Mammary epithelial cell (primary cell): Measurements from ENCODE around the gene CERCAM.

Experiments used
- CTCF ChIP-seq, 2 donors: IDR thresholded peaks in 1 of 2; conservative IDR thresholded peaks in 1 of 2; 2 replicates each; pipeline ENCODE4 v1.5.1; 2011 to 2012; ENCODE audit warnings: inconsistent platforms in 2 of 2, low read length in 2 of 2, mild to moderate bottlenecking in 2 of 2, control low read depth in 1 of 2, low read depth in 1 of 2; ENCODE audit not compliant: insufficient read depth in 1 of 2; ENCODE audit errors: extremely low read depth in 1 of 2
- EZH2 ChIP-seq: IDR thresholded peaks from 2 replicates; pipeline ENCODE4 v1.6.1; 2012; ENCODE audit warnings: low read length, inconsistent platforms, borderline replicate concordance

- no peak for TF ChIP-seq CTCF (conservative IDR thresholded peaks at IDR 0.05 in 1 of 2, IDR thresholded peaks at IDR 0.05 in 1 of 2; ENCODE audit: extremely low read depth in 1 of 2, insufficient read depth in 1 of 2, low read depth in 1 of 2, low read length in 2 of 2)
- no peak for TF ChIP-seq EZH2
Measured at GRCh38 chr9:128475867-128476266, 55.2 kb downstream of the CERCAM start.
